Upper lobe of left lung (tissue), 4 donors: Measurements from ENCODE around the gene MYLK.

Experiments
- CTCF ChIP-seq, 6 experiments: fragments of 450-650 bp in 4 of 6; fragments of 200-600 bp in 2 of 6; sonication (generic) in 2 of 6; IDR thresholded peaks; one replicate each; pipeline ENCODE4 v1.5.1; 2016 to 2019; ENCODE audit warnings: antibody characterized with exemption in 6 of 6
- EP300 ChIP-seq, 4 donors: sonication (generic); formaldehyde crosslinking; IDR thresholded peaks; one replicate each; pipeline ENCODE4 v1.5.1; 2017; ENCODE audit warnings: antibody characterized with exemption in 4 of 4, control low read depth in 2 of 4
- POLR2A ChIP-seq, 4 donors: fragments of 450-650 bp; IDR thresholded peaks; one replicate each; pipeline ENCODE4 v1.5.1; 2016 to 2017; ENCODE audit warnings: antibody characterized with exemption in 4 of 4, mild to moderate bottlenecking in 2 of 4

- TF ChIP-seq CTCF (IDR thresholded peaks at IDR 0.05): no peak
- TF ChIP-seq POLR2A (IDR thresholded peaks at IDR 0.05): no peak
- TF ChIP-seq EP300 (IDR thresholded peaks at IDR 0.05): no peak
Measured at GRCh38 chr3:123753286-123753685, 130.8 kb downstream of the MYLK start.
